GM18508 (cell line): Measurements from ENCODE around the gene KLRC3.
"Not testable (repeated sequence)": the region's sequence is repeated elsewhere in the genome, so short reads cannot be mapped to it uniquely, and the experiment has no call there.

Experiments
- ATAC-seq: cut with Tn5 transposase; IDR thresholded peaks from one replicate; pipeline ENCODE4 v1.9.1; 2021; ENCODE audit warnings: moderate number of reproducible peaks; ENCODE audit not compliant: insufficient read depth, unreplicated experiment

The KLRC3 gene

DNA sequence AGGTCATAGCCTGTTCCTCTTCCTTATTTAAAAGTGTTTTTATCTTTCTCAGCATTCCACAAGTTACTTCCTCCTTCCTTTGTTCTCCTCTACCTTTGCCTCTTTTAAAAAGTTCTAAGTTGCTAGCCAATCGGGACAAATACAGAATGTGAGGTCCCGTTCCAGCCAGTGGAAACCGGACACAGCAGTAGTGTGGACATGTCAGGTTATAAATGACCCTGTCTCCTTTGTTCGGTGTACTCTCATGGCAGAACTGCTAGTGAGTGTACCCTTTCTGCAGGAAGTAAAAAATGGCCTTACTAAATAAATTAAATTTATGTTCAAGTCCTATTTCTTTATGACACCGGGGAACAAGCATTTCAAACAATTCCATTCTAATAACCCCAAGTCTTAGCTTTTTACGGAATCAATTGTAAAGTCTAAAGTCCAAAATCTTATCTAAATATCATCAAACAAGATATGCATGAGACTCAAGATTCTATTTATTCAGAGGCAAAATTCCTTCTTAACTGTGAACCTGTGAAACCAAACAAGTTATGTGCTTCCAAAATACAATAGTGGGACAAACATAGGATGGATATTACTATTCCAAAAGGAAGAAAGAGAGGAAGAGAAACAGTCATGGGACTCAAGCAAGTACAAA lies 48.4 kb downstream of the KLRC3 start:
- ATAC-seq, result not testable (repeated sequence)

DNA sequence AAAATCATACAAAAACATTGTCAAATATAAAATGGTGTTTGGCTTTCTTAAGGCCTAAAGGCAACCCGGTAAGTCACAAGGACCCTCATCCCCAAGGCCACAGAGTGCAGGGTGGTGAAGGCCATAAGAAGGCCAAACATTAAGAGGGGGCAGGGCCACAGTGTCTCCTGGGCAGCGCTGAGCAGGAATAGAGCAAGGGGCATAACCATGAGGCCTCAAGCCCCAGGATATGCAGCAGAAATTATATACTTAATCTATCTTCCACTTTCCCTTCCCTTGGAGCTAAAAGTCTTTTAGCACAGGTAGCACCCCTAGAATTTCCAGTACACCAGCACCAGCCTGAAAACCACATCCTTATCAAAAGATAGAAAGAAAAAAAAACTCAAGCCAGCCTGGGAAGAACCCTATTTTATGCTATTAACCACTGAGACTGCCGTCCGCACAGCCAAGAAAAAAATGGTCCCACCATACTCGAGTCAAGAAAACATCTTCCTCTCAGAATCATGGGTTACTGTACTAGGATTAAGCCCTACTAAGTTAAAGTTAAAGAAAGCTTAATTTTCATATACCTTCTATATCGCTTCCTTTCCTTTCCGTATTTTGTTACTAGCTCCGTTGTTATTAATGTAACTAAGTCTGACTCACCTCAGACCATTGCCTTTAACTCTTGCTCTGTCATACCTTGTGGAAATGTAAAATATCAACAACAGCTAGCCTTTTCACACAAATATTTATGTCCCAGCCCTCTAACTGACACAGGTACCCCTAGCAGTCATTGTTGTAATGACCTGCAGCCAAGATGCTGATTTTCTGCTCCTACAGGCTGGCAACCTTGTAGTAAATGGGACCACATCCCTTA lies 50.6 kb downstream of the KLRC3 start:
- ATAC-seq, result no peak

DNA sequence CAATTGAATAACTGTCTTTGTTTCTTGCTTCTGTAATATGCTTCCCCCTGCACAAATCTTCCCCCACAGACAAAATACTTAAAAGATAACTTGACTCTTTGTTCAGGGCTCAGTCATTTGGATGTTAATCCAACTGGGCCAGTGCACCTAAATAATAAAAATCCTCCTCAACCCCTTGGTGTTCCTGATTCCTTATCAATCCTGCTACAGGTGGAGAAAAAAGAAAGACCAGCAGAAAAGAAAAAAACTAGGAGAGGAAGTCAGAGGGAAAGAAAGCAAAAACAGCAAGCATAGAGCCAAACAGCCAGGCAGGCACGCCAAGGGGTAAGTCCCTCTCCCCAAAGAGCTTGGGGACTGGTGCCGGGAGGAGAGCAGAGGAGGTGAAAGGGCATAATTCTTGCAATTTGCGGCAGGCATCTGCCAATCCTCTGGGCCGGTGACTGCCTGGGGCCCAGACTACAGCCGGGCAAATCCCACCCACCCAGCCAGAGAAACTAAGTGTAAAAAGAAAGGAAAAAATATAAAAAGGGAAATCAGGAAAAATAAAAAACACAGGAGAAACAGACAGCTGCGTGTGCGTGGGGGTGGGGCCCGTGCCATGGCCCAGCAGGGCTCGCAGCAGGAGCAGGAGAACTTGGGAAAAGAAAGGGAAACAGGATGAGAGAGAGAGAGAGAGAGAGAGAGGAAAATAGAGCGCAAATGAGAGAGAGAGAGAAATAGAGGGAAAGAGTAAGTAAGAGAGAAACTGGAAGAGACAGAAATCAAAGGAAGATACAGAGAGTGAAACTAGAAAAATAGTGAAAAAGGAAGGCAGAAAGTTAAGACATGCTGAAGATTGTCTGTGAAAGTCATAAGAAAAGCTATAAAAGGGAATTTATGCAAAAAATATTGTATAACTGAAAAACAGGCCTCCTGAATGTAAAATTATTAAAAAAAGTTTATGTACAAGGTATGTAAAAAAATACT lies 51.9 kb downstream of the KLRC3 start:
- ATAC-seq, result no peak

GRCh38 chr12:10367714-10368113 lies 52.7 kb downstream of the KLRC3 start:
- ATAC-seq, result not testable (repeated sequence)

GRCh38 chr12:10366875-10367274 lies 53.5 kb downstream of the KLRC3 start:
- no peak for ATAC-seq

DNA sequence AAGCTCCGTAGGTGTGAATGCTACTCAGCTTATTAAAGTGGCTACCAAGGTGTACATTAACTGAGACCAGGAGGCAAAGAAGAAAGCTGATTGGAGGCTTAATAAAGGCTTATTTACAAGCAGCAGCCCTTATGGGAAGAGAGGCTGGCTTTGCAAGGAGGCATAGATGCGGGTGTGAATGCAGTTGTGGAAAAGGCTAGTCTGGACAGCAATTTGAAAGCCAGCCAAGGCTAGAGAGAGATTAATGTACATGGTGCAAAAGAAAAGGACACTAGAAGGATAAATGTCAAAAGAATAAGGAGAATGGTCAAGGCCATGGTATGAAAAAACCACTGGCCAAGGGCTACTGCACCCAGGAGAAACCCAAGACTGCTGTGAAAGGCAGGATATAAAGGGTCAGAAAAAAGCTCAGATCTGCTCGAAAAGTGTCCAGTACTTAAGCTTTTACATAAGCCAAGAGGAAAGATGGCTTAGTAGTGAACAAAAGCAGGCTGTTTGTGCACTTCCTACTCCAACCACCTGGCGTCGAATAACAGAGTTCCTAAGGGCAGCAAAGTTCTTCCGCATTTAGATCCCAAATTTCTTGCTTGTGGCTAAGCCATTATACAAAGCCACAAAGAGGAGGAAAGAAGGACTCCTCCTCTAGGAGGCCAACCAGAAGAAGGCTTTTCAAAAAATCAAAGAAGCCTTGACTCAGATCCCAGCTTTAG lies 54.5 kb downstream of the KLRC3 start:
- ATAC-seq, result no peak

DNA sequence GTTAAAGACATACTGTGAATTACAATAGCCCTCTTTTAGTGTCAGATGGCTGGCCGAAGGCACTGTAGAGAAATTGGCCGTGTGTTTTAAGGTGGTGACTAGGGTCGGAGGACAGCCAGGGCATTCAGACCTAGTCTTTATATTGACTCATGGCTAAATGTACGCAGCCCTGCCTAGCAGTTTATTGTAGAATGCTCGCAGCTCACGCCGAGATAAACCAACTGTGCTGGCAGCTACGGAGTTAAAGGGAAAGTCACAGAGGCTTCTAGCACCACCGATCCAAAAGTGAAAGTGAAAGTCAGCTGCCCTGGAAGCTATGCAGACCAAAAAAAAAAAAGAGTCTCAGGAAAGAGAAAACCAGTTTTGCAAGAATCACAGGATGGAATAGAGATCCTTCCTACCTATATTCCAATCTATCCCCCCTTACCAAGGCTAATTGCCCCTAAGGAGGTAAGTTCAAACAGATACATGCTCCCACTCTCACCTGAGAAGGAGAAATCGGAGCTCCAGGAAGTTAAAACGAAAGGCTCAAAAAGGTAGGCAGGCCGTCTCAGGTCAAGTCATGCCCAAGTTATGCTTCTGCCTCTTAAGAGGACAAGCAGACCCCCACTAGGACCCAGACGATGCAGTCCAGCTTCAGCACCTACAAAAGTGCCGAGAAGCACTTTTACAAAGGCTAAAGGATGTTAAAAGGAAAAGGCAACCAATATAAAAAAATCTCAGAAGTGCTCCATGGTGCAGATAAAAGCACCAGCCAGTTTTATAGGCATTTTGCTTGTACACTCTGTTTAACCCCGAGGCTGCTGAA lies 55.4 kb downstream of the KLRC3 start:
- peak; percentile 35 for ATAC-seq

GRCh38 chr12:10363914-10364814 lies 56.2 kb downstream of the KLRC3 start:
- ATAC-seq, result peak; percentile 88

GRCh38 chr12:10363658-10363913 lies 56.8 kb downstream of the KLRC3 start:
- ATAC-seq, result no peak

GRCh38 chr12:10362828-10363657 lies 57.4 kb downstream of the KLRC3 start:
- ATAC-seq, result no peak

GRCh38 chr12:10362325-10362724 lies 58.1 kb downstream of the KLRC3 start:
- no peak for ATAC-seq
